Sigmoid colon (tissue), 7 donors: ENCODE data around the gene ERICH6. TPM values are rescaled to one million over a fixed set of nuclear protein-coding genes. Genes with fewer than 3 reads are reported as not detected.

ENCODE experiments used
- DNase-seq: peaks from one replicate; pipeline ENCODE4 v3.0.0-alpha.2; 2019
- H3K27ac ChIP-seq, 4 donors: fragments of 200-600 bp; sonication (generic); one replicate each; pipeline ENCODE4 v1.5.1; 2016 to 2019; ENCODE audit warnings: mild to moderate bottlenecking in 1 of 4
- H3K27me3 ChIP-seq, 3 donors: fragments of 200-600 bp; sonication (generic); one replicate each; pipeline ENCODE4 v1.5.1; 2019; ENCODE audit warnings: mild to moderate bottlenecking in 1 of 3
- H3K36me3 ChIP-seq, 4 donors: fragments of 200-600 bp; sonication (generic); one replicate each; pipeline ENCODE4 v1.5.1; 2016 to 2019
- H3K4me1 ChIP-seq, 4 donors: fragments of 200-600 bp; sonication (generic); one replicate each; pipeline ENCODE4 v1.5.1; 2017 to 2019
- H3K4me3 ChIP-seq, 4 donors: fragments of 200-600 bp; sonication (generic); one replicate each; pipeline ENCODE4 v1.5.1; 2017 to 2019; ENCODE audit warnings: mild to moderate bottlenecking in 2 of 4, moderate library complexity in 1 of 4
- H3K9me3 ChIP-seq, 4 donors: fragments of 200-600 bp in 3 of 4; sonication (generic) in 3 of 4; one replicate each; pipeline versions ENCODE4 v1.5.1 to v1.6.1; 2013 to 2019
- EP300 ChIP-seq, 4 donors: sonication (generic); formaldehyde crosslinking; IDR thresholded peaks; one replicate each; pipeline ENCODE4 v1.6.1; 2017; ENCODE audit warnings: antibody characterized with exemption in 4 of 4
- POLR2A ChIP-seq, 2 donors: fragments of 450-650 bp; IDR thresholded peaks; one replicate each; pipeline ENCODE4 v1.6.1; 2016; ENCODE audit warnings: antibody characterized with exemption in 2 of 2, mild to moderate bottlenecking in 2 of 2, moderate library complexity in 2 of 2
- POLR2AphosphoS5 ChIP-seq, 4 donors: sonication (generic); formaldehyde crosslinking; IDR thresholded peaks; one replicate each; pipeline ENCODE4 v1.6.1; 2017; ENCODE audit warnings: antibody characterized with exemption in 4 of 4
- WGBS, 2 donors: extraction: QIAGEN DNeasy Blood & Tissue Kit; methylation state at CpG; one replicate each; pipeline ENCODE4 v1.1.7; 2013; 5-methylcytosine and 5-hydroxymethylcytosine counted together
- intact Hi-C: fragments of 100-400 bp; cut with DNase I; formaldehyde crosslinking; loops from one replicate; pipeline ENCODE4 v1.15.1; 2023
- polyA plus RNA-seq, 3 donors: library from polyadenylated mRNA; stranded (reverse); fragments of 200-250 nt; gene quantifications; one replicate each; pipeline ENCODE4 v1.2.3, GENCODE V29; 2013
- total RNA-seq, 4 donors: library from RNA; depleted of rRNA; stranded (reverse); fragments of >200 nt; gene quantifications; one replicate each; pipeline ENCODE4 v1.1.0, GENCODE V29; 2016
- TF ChIP-seq, protein P1 (sequence below), 4 experiments: fragments of 450-650 bp in 3 of 4; fragments of 200-600 bp in 1 of 4; IDR thresholded peaks; one replicate each; pipeline ENCODE4 v1.5.1; 2016 to 2019; ENCODE audit warnings: antibody characterized with exemption in 4 of 4, mild to moderate bottlenecking in 3 of 4, moderate library complexity in 2 of 4
- donor health status: healthy with polysubstance abuse.
- donor health status: Bipolar disorder and iron deficiency.
- donor health status: healthy.

ERICH6 gene
- total and polyA plus RNA-seq, 7 donors = not detected

DNA sequence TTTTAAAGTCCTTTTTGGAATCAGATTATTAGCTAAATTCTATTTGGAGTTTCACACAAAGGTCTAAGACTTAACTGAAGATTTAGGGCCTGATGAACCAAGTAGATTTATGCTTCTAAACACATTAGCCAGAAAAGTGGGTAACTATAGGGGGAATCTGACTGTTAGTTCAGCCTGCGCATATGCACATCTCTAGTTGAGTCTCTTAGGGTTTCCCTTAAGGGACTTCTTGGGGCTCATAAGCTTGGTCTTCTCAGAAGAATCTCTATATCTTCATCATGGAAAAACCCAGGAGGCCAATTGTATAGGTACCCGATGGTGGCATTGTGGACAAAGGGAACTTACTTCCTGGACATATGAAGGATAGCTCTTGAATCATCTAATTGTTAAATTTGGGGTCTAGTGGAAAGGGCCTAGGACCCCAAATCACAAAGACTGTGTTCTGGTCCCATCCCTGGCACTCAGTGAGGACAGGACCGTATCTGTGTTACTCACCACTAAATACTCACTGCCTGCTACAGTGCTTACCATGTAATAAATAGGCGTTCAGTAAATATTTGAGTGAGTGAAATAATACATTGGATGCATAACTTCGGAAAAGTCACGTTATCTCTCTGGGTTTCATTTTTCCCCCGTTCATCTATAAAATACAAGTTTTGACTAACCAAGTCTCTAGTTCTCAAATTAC lies 83.6 kb downstream of the ERICH6 start:
- peaks cover 0 to 14% (median under 1%) of the 10 kb centered on the region in 4 donors for H3K36me3 ChIP-seq
- H3K27ac ChIP-seq = no peak overlapping the region
- intact Hi-C loops = no loop called here
- no peak for DNase-seq
- WGBS, 2 donors = 82 to 84% methylated on average over 7 of the region's 7 CpGs
- TF ChIP-seq POLR2A (IDR thresholded peaks at IDR 0.05) = no peak
- TF ChIP-seq EP300 (IDR thresholded peaks at IDR 0.05) = no peak
- TF ChIP-seq, protein P1, sequence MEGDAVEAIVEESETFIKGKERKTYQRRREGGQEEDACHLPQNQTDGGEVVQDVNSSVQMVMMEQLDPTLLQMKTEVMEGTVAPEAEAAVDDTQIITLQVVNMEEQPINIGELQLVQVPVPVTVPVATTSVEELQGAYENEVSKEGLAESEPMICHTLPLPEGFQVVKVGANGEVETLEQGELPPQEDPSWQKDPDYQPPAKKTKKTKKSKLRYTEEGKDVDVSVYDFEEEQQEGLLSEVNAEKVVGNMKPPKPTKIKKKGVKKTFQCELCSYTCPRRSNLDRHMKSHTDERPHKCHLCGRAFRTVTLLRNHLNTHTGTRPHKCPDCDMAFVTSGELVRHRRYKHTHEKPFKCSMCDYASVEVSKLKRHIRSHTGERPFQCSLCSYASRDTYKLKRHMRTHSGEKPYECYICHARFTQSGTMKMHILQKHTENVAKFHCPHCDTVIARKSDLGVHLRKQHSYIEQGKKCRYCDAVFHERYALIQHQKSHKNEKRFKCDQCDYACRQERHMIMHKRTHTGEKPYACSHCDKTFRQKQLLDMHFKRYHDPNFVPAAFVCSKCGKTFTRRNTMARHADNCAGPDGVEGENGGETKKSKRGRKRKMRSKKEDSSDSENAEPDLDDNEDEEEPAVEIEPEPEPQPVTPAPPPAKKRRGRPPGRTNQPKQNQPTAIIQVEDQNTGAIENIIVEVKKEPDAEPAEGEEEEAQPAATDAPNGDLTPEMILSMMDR (IDR thresholded peaks at IDR 0.05) = no peak
- no peak for TF ChIP-seq POLR2AphosphoS5 (IDR thresholded peaks at IDR 0.05)
- H3K9me3 ChIP-seq = no peaks in the 10 kb centered on the region
- H3K4me1 ChIP-seq = peaks cover 0 to 14% (median 9%) of the 10 kb centered on the region in 4 donors
- no peaks in the 10 kb centered on the region for H3K27me3 ChIP-seq
- no peak overlapping the region for H3K4me3 ChIP-seq

DNA sequence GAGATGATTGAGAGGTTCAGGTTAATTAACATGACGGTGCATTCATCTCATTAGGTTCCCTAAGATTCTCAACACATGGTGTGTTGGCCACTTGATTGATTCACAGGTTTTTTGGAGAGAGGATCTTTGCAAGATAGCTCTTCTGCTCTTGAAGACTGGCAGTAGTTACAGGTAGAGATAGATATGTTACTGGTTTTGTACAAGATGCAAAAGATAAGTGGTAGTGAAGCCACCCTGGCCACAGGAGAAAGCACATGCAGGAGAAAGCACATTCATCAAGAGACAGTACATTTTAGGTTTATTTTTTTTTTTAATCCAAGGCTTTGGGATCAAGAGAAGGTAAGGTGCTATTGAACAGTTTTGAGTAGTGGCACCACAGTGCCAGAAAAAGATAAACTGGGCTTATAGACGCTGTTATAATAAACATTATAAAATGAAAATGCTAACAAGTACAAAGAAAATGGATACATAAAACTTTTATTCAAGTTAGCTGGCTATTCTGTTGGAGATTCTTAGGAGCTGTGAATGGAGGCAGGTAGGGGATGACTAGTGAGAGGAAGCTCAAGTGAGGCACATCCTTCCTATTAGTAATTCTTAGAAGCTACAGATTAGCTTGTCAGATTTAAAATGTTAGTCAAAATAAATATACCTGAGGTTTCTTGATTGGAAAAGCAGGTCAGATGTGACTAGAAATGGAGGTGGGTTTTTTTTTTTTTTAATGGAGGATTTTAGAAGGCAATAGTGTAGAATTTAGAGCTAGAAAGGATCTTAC lies 89.8 kb downstream of the ERICH6 start:
- Histone ChIP-seq H3K4me1 (peaks cover 0 to 21% (median 2%) of the 10 kb centered on the region in 4 donors), H3K36me3 (peaks cover 0 to 14% (median 3%) of the 10 kb centered on the region in 4 donors), H3K27ac (no peak overlapping the region), H3K27me3 (no peaks in the 10 kb centered on the region), H3K4me3 (no peak overlapping the region), H3K9me3 (no peaks in the 10 kb centered on the region)
- TF ChIP-seq EP300 (IDR thresholded peaks at IDR 0.05) = no peak
- TF ChIP-seq POLR2A (IDR thresholded peaks at IDR 0.05) = no peak
- no peak for TF ChIP-seq POLR2AphosphoS5 (IDR thresholded peaks at IDR 0.05)
- TF ChIP-seq, protein P1 (IDR thresholded peaks at IDR 0.05) = no peak
- WGBS, 2 donors = 87 to 91% methylated on average over 2 of the region's 2 CpGs
- intact Hi-C loops = no loop called here
- DNase-seq = no peak

DNA sequence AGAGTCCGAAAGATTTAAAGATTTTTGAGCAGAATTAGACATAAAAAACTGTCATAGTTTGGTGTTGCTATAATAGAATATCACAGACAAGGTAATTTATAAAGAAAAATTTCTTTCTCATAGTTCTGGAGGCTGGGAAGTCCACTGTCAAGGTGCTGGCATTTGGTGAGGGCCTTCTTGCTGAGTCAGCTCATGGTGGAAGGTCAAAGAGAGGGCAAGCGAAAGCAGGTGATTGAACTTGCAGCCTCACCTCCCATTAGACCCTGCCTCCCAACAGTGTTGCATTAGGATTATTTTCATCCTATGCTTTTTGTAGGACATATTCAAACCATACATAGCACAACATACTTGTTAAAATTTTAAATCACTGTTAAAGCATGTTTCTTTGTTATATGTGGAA lies 90.7 kb downstream of the ERICH6 start:
- Histone ChIP-seq H3K9me3 (no peaks in the 10 kb centered on the region), H3K27ac (no peak overlapping the region), H3K27me3 (no peaks in the 10 kb centered on the region), H3K36me3 (peaks cover 0 to 14% (median 3%) of the 10 kb centered on the region in 4 donors), H3K4me3 (no peak overlapping the region), H3K4me1 (peaks cover 0 to 28% (median 3%) of the 10 kb centered on the region in 4 donors)
- no peak for DNase-seq
- TF ChIP-seq POLR2A (IDR thresholded peaks at IDR 0.05) (no peak), EP300 (IDR thresholded peaks at IDR 0.05) (no peak), POLR2AphosphoS5 (IDR thresholded peaks at IDR 0.05) (no peak)
- TF ChIP-seq, protein P1 (IDR thresholded peaks at IDR 0.05) = no peak
- 94% methylated on average over 2 of the region's 2 CpGs for WGBS, 2 donors
- intact Hi-C loops = no loop called here

DNA sequence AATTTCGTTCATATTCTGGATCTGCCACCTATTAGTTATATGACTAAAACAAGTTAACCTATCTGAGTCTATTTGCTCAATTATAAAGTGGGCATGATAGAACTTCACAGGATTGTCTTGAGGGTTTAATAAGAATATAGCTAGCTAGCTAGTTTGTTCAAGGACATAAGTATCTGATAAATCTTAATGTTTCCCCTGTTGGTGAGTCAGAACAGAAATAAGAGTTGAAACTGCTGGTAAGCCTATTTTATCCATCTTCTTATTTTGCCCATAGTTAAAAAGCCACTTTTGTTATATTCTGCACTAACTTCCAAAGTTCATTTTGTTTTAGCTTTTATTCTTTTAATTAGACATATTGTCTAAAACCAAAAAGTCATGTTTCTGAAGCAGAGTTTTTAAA lies 91.2 kb downstream of the ERICH6 start:
- peaks cover 0 to 32% (median 9%) of the 10 kb centered on the region in 4 donors for H3K4me1 ChIP-seq
- WGBS, 2 donors = 86 to 89% methylated on average over 1 of the region's 1 CpG
- TF ChIP-seq POLR2AphosphoS5 (IDR thresholded peaks at IDR 0.05) (no peak), EP300 (IDR thresholded peaks at IDR 0.05) (no peak), POLR2A (IDR thresholded peaks at IDR 0.05) (no peak)
- TF ChIP-seq, protein P1 (IDR thresholded peaks at IDR 0.05) = no peak
- H3K36me3 ChIP-seq = peaks cover 0 to 14% (median 3%) of the 10 kb centered on the region in 4 donors
- no peaks in the 10 kb centered on the region for H3K27me3 ChIP-seq
- H3K27ac ChIP-seq = no peak overlapping the region
- intact Hi-C loops = no loop called here
- H3K9me3 ChIP-seq = no peaks in the 10 kb centered on the region
- H3K4me3 ChIP-seq = no peak overlapping the region
- no peak for DNase-seq
